ENCODE measurements around the gene SMIM24. TPM values are rescaled to one million over a fixed set of nuclear protein-coding genes. Genes with fewer than 3 reads are reported as not detected.
"Not testable (repeated sequence)": the region's sequence is repeated elsewhere in the genome, so short reads cannot be mapped to it uniquely, and the experiment has no call there.

The SMIM24 gene
- polyA plus RNA-seq = under 1 TPM; 0.02 to 0.29 TPM

GRCh38 chr19:3480383-3481091, at the start of gene SMIM24:
SMIM24 (minus strand) TSS chr19:3480525; CDS start chr19:3480463, 62 bp downstream.
- peaks cover 2 to 3% of the 10 kb centered on the region in 2 donors for H3K4me1 ChIP-seq (ENCODE audit: control insufficient read depth in 2 of 2, insufficient read depth in 2 of 2, low read length in 1 of 2)
- H3K27me3 ChIP-seq (ENCODE audit: control insufficient read depth in 1 of 2, insufficient read depth in 2 of 2, low read length in 2 of 2) = peaks cover 0 to 4% of the 10 kb centered on the region in 2 donors
- no peaks in the 10 kb centered on the region for H3K36me3 ChIP-seq (ENCODE audit: control insufficient read depth in 2 of 2, insufficient read depth in 2 of 2, low read length in 1 of 2)
- no peak within 1 kb of the TSS for H3K27ac ChIP-seq (ENCODE audit: low read depth in 2 of 2, low read length in 1 of 2)
- H3K9me3 ChIP-seq (ENCODE audit: control insufficient read depth in 2 of 2, insufficient read depth in 1 of 2, low read depth in 1 of 2, low read length in 1 of 2) = no peaks in the 10 kb centered on the region
- 41 to 46% methylated on average over 26 to 27 of the region's 27 CpGs for WGBS, 2 donors
- no peak within 1 kb of the TSS for H3K4me3 ChIP-seq (ENCODE audit: low read depth in 1 of 2, low read length in 2 of 2)

GRCh38 chr19:3529299-3529698, 49.0 kb upstream of the SMIM24 start:
- H3K4me1 ChIP-seq (ENCODE audit: control insufficient read depth in 2 of 2, insufficient read depth in 2 of 2, low read length in 1 of 2); H3K27me3 ChIP-seq (ENCODE audit: control insufficient read depth in 1 of 2, insufficient read depth in 2 of 2, low read length in 2 of 2); H3K4me3 ChIP-seq (ENCODE audit: low read depth in 1 of 2, low read length in 2 of 2); H3K27ac ChIP-seq (ENCODE audit: low read depth in 2 of 2, low read length in 1 of 2); H3K9me3 ChIP-seq (ENCODE audit: control insufficient read depth in 2 of 2, insufficient read depth in 1 of 2, low read depth in 1 of 2, low read length in 1 of 2): not testable (repeated sequence)
- 99% methylated on average over 7 of the region's 7 CpGs for WGBS, 2 donors
- peaks cover 32 to 79% of the 10 kb centered on the region in 2 donors for H3K36me3 ChIP-seq (ENCODE audit: control insufficient read depth in 2 of 2, insufficient read depth in 2 of 2, low read length in 1 of 2)

GRCh38 chr19:3528539-3529211, 48.4 kb upstream of the SMIM24 start:
- Histone ChIP-seq H3K4me3 (ENCODE audit: low read depth in 1 of 2, low read length in 2 of 2) (no peak overlapping the region), H3K27ac (ENCODE audit: low read depth in 2 of 2, low read length in 1 of 2) (no peak overlapping the region), H3K9me3 (ENCODE audit: control insufficient read depth in 2 of 2, insufficient read depth in 1 of 2, low read depth in 1 of 2, low read length in 1 of 2) (no peaks in the 10 kb centered on the region), H3K4me1 (ENCODE audit: control insufficient read depth in 2 of 2, insufficient read depth in 2 of 2, low read length in 1 of 2) (no peaks in the 10 kb centered on the region), H3K27me3 (ENCODE audit: control insufficient read depth in 1 of 2, insufficient read depth in 2 of 2, low read length in 2 of 2) (no peaks in the 10 kb centered on the region), H3K36me3 (ENCODE audit: control insufficient read depth in 2 of 2, insufficient read depth in 2 of 2, low read length in 1 of 2) (peaks cover 32 to 79% of the 10 kb centered on the region in 2 donors)
- 95 to 96% methylated on average over 20 of the region's 20 CpGs for WGBS, 2 donors

- no peaks in the 10 kb centered on the region for H3K9me3 ChIP-seq (ENCODE audit: control insufficient read depth in 2 of 2, insufficient read depth in 1 of 2, low read depth in 1 of 2, low read length in 1 of 2)
- no peaks in the 10 kb centered on the region for H3K4me1 ChIP-seq (ENCODE audit: control insufficient read depth in 2 of 2, insufficient read depth in 2 of 2, low read length in 1 of 2)
- 96 to 98% methylated on average over 14 of the region's 14 CpGs for WGBS, 2 donors
- peaks cover 31 to 79% of the 10 kb centered on the region in 2 donors for H3K36me3 ChIP-seq (ENCODE audit: control insufficient read depth in 2 of 2, insufficient read depth in 2 of 2, low read length in 1 of 2)
- no peaks in the 10 kb centered on the region for H3K27me3 ChIP-seq (ENCODE audit: control insufficient read depth in 1 of 2, insufficient read depth in 2 of 2, low read length in 2 of 2)
- no peak overlapping the region for H3K27ac ChIP-seq (ENCODE audit: low read depth in 2 of 2, low read length in 1 of 2)
- no peak overlapping the region for H3K4me3 ChIP-seq (ENCODE audit: low read depth in 1 of 2, low read length in 2 of 2)
Observed at GRCh38 chr19:3528080-3528479, 47.8 kb upstream of the SMIM24 start.

- H3K36me3 ChIP-seq (ENCODE audit: control insufficient read depth in 2 of 2, insufficient read depth in 2 of 2, low read length in 1 of 2) = peaks cover 27 to 74% of the 10 kb centered on the region in 2 donors
- H3K27ac ChIP-seq (ENCODE audit: low read depth in 2 of 2, low read length in 1 of 2) = no peak overlapping the region
- no peaks in the 10 kb centered on the region for H3K9me3 ChIP-seq (ENCODE audit: control insufficient read depth in 2 of 2, insufficient read depth in 1 of 2, low read depth in 1 of 2, low read length in 1 of 2)
- WGBS, 2 donors = 96 to 97% methylated on average over 21 of the region's 21 CpGs
- H3K4me1 ChIP-seq (ENCODE audit: control insufficient read depth in 2 of 2, insufficient read depth in 2 of 2, low read length in 1 of 2) = no peaks in the 10 kb centered on the region
- H3K27me3 ChIP-seq (ENCODE audit: control insufficient read depth in 1 of 2, insufficient read depth in 2 of 2, low read length in 2 of 2) = no peaks in the 10 kb centered on the region
- no peak overlapping the region for H3K4me3 ChIP-seq (ENCODE audit: low read depth in 1 of 2, low read length in 2 of 2)
Observed at GRCh38 chr19:3527238-3527910, 47.0 kb upstream of the SMIM24 start.

- Histone ChIP-seq H3K9me3 (ENCODE audit: control insufficient read depth in 2 of 2, insufficient read depth in 1 of 2, low read depth in 1 of 2, low read length in 1 of 2) (no peaks in the 10 kb centered on the region), H3K36me3 (ENCODE audit: control insufficient read depth in 2 of 2, insufficient read depth in 2 of 2, low read length in 1 of 2) (peaks cover 21 to 72% of the 10 kb centered on the region in 2 donors), H3K27ac (ENCODE audit: low read depth in 2 of 2, low read length in 1 of 2) (no peak overlapping the region), H3K4me1 (ENCODE audit: control insufficient read depth in 2 of 2, insufficient read depth in 2 of 2, low read length in 1 of 2) (peaks cover 0 to 4% of the 10 kb centered on the region in 2 donors), H3K27me3 (ENCODE audit: control insufficient read depth in 1 of 2, insufficient read depth in 2 of 2, low read length in 2 of 2) (no peaks in the 10 kb centered on the region), H3K4me3 (ENCODE audit: low read depth in 1 of 2, low read length in 2 of 2) (no peak overlapping the region)
- WGBS, 2 donors = 94% methylated on average over 28 of the region's 28 CpGs
Observed at GRCh38 chr19:3526507-3527237, 46.3 kb upstream of the SMIM24 start.

- 95% methylated on average over 20 of the region's 20 CpGs for WGBS, 2 donors
- H3K27me3 ChIP-seq (ENCODE audit: control insufficient read depth in 1 of 2, insufficient read depth in 2 of 2, low read length in 2 of 2) = no peaks in the 10 kb centered on the region
- peaks cover 4 to 9% of the 10 kb centered on the region in 2 donors for H3K4me1 ChIP-seq (ENCODE audit: control insufficient read depth in 2 of 2, insufficient read depth in 2 of 2, low read length in 1 of 2)
- no peak overlapping the region for H3K27ac ChIP-seq (ENCODE audit: low read depth in 2 of 2, low read length in 1 of 2)
- H3K9me3 ChIP-seq (ENCODE audit: control insufficient read depth in 2 of 2, insufficient read depth in 1 of 2, low read depth in 1 of 2, low read length in 1 of 2) = no peaks in the 10 kb centered on the region
- peaks cover 9 to 60% of the 10 kb centered on the region in 2 donors for H3K36me3 ChIP-seq (ENCODE audit: control insufficient read depth in 2 of 2, insufficient read depth in 2 of 2, low read length in 1 of 2)
- H3K4me3 ChIP-seq (ENCODE audit: low read depth in 1 of 2, low read length in 2 of 2) = no peak overlapping the region
Observed at GRCh38 chr19:3524904-3525451, 44.7 kb upstream of the SMIM24 start.

GRCh38 chr19:3524078-3524842, 43.9 kb upstream of the SMIM24 start:
- Histone ChIP-seq H3K27ac (ENCODE audit: low read depth in 2 of 2, low read length in 1 of 2) (no peak overlapping the region), H3K4me3 (ENCODE audit: low read depth in 1 of 2, low read length in 2 of 2) (no peak overlapping the region), H3K27me3 (ENCODE audit: control insufficient read depth in 1 of 2, insufficient read depth in 2 of 2, low read length in 2 of 2) (no peaks in the 10 kb centered on the region), H3K4me1 (ENCODE audit: control insufficient read depth in 2 of 2, insufficient read depth in 2 of 2, low read length in 1 of 2) (peaks cover 5 to 9% of the 10 kb centered on the region in 2 donors), H3K36me3 (ENCODE audit: control insufficient read depth in 2 of 2, insufficient read depth in 2 of 2, low read length in 1 of 2) (peaks cover 9 to 61% of the 10 kb centered on the region in 2 donors), H3K9me3 (ENCODE audit: control insufficient read depth in 2 of 2, insufficient read depth in 1 of 2, low read depth in 1 of 2, low read length in 1 of 2) (no peaks in the 10 kb centered on the region)
- WGBS, 2 donors = 93 to 94% methylated on average over 30 to 33 of the region's 33 CpGs

Data from esophagus (tissue), 2 donors.